Rectal smooth muscle tissue (tissue), 1 donor: ENCODE results near the gene HLA-DMA.

Experiments used
- H3K27ac ChIP-seq: one replicate; pipeline ENCODE4 v1.7.0; 2013; ENCODE audit warnings: low read depth, low read length, inconsistent platforms
- H3K27me3 ChIP-seq: one replicate; pipeline ENCODE4 v1.7.0; 2013; ENCODE audit warnings: low read length; ENCODE audit not compliant: control insufficient read depth, insufficient read depth
- H3K36me3 ChIP-seq: one replicate; pipeline ENCODE4 v1.7.0; 2013; ENCODE audit warnings: low read length; ENCODE audit not compliant: control insufficient read depth, insufficient read depth
- H3K4me1 ChIP-seq: one replicate; pipeline ENCODE4 v1.7.0; 2013; ENCODE audit warnings: low read length; ENCODE audit not compliant: control insufficient read depth, insufficient read depth
- H3K4me3 ChIP-seq: one replicate; pipeline ENCODE4 v1.7.0; 2013; ENCODE audit warnings: low read length
- H3K9ac ChIP-seq: one replicate; pipeline ENCODE4 v1.7.0; 2013; ENCODE audit warnings: low read length

Gene HLA-DMA

GRCh38 chr6:32982084-32982701 lies 29.3 kb upstream of the HLA-DMA start:
- no peaks in the 10 kb centered on the region for H3K4me1 ChIP-seq
- no peak overlapping the region for H3K9ac ChIP-seq
- peak overlapping the region; percentile 54 for H3K27ac ChIP-seq
- peaks cover 34% of the 10 kb centered on the region for H3K36me3 ChIP-seq
- no peak overlapping the region for H3K4me3 ChIP-seq
- H3K27me3 ChIP-seq, result no peaks in the 10 kb centered on the region

DNA sequence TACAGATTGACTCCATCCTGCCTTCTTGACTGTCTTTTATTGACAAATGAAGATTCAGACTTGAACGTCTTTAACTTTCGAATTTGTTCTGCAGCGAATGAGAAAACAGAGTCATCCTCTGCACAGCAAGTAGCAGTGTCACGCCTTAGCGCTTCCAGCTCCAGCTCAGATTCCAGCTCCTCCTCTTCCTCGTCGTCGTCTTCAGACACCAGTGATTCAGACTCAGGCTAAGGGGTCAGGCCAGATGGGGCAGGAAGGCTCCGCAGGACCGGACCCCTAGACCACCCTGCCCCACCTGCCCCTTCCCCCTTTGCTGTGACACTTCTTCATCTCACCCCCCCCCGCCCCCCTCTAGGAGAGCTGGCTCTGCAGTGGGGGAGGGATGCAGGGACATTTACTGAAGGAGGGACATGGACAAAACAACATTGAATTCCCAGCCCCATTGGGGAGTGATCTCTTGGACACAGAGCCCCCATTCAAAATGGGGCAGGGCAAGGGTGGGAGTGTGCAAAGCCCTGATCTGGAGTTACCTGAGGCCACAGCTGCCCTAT lies 27.7 kb upstream of the HLA-DMA start:
- H3K9ac ChIP-seq, result no peak overlapping the region

GRCh38 chr6:32979720-32980487 lies 27.0 kb upstream of the HLA-DMA start:
- no peak overlapping the region for H3K27ac ChIP-seq
- peaks cover 54% of the 10 kb centered on the region for H3K36me3 ChIP-seq
- peaks cover 3% of the 10 kb centered on the region for H3K4me1 ChIP-seq

More for the DNA sequence above, 27.7 kb upstream of the HLA-DMA start:
- H3K4me1 ChIP-seq, result no peaks in the 10 kb centered on the region
- H3K27me3 ChIP-seq, result no peaks in the 10 kb centered on the region
- H3K36me3 ChIP-seq, result peaks cover 50% of the 10 kb centered on the region
- no peak overlapping the region for H3K4me3 ChIP-seq
- no peak overlapping the region for H3K27ac ChIP-seq

DNA sequence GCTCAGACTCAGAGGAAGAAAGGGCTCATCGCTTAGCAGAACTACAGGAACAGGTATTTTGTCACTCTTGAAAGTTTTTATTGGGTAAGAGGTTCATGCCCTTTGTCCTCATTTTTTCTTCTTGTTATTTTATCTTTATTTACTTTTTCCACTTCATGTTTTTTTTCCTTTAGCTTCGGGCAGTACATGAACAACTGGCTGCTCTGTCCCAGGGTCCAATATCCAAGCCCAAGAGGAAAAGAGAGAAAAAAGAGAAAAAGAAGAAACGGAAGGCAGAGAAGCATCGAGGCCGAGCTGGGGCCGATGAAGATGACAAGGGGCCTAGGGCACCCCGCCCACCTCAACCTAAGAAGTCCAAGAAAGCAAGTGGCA lies 25.0 kb upstream of the HLA-DMA start:
- Histone ChIP-seq H3K27me3 (no peaks in the 10 kb centered on the region), H3K9ac (no peak overlapping the region), H3K4me1 (peaks cover 7% of the 10 kb centered on the region), H3K36me3 (peaks cover 63% of the 10 kb centered on the region), H3K27ac (no peak overlapping the region), H3K4me3 (no peak overlapping the region)

More at GRCh38 chr6:32979720-32980487, 27.0 kb upstream of the HLA-DMA start:
- no peaks in the 10 kb centered on the region for H3K27me3 ChIP-seq
- no peak overlapping the region for H3K9ac ChIP-seq
- no peak overlapping the region for H3K4me3 ChIP-seq

- Histone ChIP-seq H3K36me3 (peaks cover 63% of the 10 kb centered on the region), H3K9ac (no peak overlapping the region), H3K27me3 (no peaks in the 10 kb centered on the region), H3K4me3 (no peak overlapping the region), H3K4me1 (peaks cover 7% of the 10 kb centered on the region), H3K27ac (no peak overlapping the region)
These were observed 24.5 kb upstream of the HLA-DMA start for GRCh38 chr6:32977272-32977952.

GRCh38 chr6:32976334-32977069 lies 23.6 kb upstream of the HLA-DMA start:
- H3K36me3 ChIP-seq, result peaks cover 63% of the 10 kb centered on the region
- no peak overlapping the region for H3K27ac ChIP-seq
- no peak overlapping the region for H3K9ac ChIP-seq
- H3K27me3 ChIP-seq, result no peaks in the 10 kb centered on the region
- H3K4me1 ChIP-seq, result peaks cover 7% of the 10 kb centered on the region
- no peak overlapping the region for H3K4me3 ChIP-seq

DNA sequence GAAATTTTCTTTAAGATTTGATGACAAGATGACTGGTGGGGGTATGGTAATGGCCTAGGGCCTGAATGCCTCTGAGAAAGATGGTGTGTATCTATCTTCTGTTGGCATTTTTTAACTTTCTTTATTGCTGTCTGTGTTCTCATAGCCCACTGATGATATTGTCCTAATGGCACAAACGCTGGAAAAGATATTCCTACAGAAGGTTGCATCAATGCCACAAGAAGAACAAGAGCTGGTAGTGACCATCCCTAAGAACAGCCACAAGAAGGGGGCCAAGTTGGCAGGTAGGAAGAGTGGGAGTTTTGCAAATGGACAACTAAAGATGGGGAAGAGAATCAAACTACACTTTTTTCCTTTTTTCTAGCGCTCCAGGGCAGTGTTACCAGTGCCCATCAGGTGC lies 23.0 kb upstream of the HLA-DMA start:
- Histone ChIP-seq H3K9ac (no peak overlapping the region), H3K27ac (no peak overlapping the region), H3K36me3 (peaks cover 62% of the 10 kb centered on the region), H3K27me3 (no peaks in the 10 kb centered on the region), H3K4me1 (peaks cover 7% of the 10 kb centered on the region), H3K4me3 (no peak overlapping the region)

DNA sequence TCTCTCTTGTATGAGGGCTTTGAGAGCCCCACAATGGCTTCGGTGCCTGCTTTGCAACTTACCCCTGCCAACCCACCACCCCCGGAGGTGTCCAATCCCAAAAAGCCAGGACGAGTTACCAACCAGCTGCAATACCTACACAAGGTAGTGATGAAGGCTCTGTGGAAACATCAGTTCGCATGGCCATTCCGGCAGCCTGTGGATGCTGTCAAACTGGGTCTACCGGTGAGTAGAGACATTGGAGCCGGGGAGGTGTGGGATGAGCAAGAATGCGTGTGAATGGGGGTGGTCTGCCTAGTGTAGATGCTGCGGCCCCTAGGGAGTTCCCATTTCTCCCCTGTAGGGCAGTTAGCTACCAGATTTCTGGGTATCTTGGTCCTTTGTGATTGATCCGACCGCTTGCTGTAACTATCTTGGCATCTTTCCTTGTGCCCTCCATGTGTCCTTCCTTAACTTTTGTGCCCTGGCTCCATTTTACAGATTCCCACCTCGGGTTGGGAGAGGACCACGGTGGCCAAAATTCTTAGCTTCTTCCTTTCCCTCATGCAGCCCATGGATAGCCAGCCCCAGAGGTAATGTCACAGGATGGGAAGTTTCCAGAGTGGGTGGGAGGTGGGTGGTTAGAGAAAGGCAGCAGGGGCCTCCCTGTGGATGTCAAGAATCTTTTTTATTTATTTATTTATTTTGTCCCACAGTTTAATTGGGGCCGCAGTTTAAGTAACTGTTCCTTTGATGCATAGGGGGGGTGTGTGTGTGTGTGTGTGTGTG lies 21.8 kb upstream of the HLA-DMA start:
- peak overlapping the region; percentile 34 for H3K9ac ChIP-seq
- peaks cover 7% of the 10 kb centered on the region for H3K4me1 ChIP-seq
- no peak overlapping the region for H3K27ac ChIP-seq
- peaks cover 50% of the 10 kb centered on the region for H3K36me3 ChIP-seq
- no peaks in the 10 kb centered on the region for H3K27me3 ChIP-seq
- peak overlapping the region; percentile 60 for H3K4me3 ChIP-seq

- no peak overlapping the region for H3K27ac ChIP-seq
These were observed 21.1 kb upstream of the HLA-DMA start for GRCh38 chr6:32974016-32974333.

GRCh38 chr6:32973144-32974015 lies 20.5 kb upstream of the HLA-DMA start:
- H3K36me3 ChIP-seq, result peaks cover 39% of the 10 kb centered on the region
- H3K27ac ChIP-seq, result peak overlapping the region; percentile 71
- peak overlapping the region; percentile 60 for H3K4me3 ChIP-seq
- peak overlapping the region; percentile 6 for H3K9ac ChIP-seq
- H3K4me1 ChIP-seq, result peaks cover 7% of the 10 kb centered on the region
- H3K27me3 ChIP-seq, result no peaks in the 10 kb centered on the region

More at GRCh38 chr6:32974016-32974333, 21.1 kb upstream of the HLA-DMA start:
- H3K27me3 ChIP-seq, result no peaks in the 10 kb centered on the region
- H3K36me3 ChIP-seq, result peaks cover 44% of the 10 kb centered on the region
- peak overlapping the region; percentile 60 for H3K4me3 ChIP-seq
- peaks cover 7% of the 10 kb centered on the region for H3K4me1 ChIP-seq
- H3K9ac ChIP-seq, result peak overlapping the region; percentile 34
